Smooth muscle cell (in vitro differentiated cells): ENCODE results near the gene RBM25. TPM values are rescaled to one million over a fixed set of nuclear protein-coding genes. Genes with fewer than 3 reads are reported as not detected.
A peak's percentile ranks its signal among the peaks of the same experiment; 100 is the strongest.

Source experiments
- DNase-seq: peaks from one replicate; lab custom pipeline; 2025; ENCODE audit not compliant: unreplicated experiment; lab: John Stamatoyannopoulos, UW
- H2AFZ ChIP-seq: fragments of 200-600 bp; sonication (generic); 2 replicates; pipeline ENCODE4 v1.6.0; 2016; ENCODE audit warnings: antibody characterized with exemption, low read depth, mild to moderate bottlenecking
- H3F3A ChIP-seq: fragments of 200-600 bp; sonication (generic); 2 replicates; pipeline ENCODE4 v1.6.0; 2017; ENCODE audit warnings: antibody characterized with exemption, low read depth
- H3K27ac ChIP-seq: fragments of 200-600 bp; sonication (generic); 2 replicates; pipeline ENCODE4 v1.5.1; 2016; ENCODE audit warnings: low read depth, mild to moderate bottlenecking
- H3K27me3 ChIP-seq: fragments of 200-600 bp; sonication (generic); 2 replicates; pipeline ENCODE4 v1.6.1; 2016; ENCODE audit warnings: low read depth, mild to moderate bottlenecking
- H3K36me3 ChIP-seq: fragments of 200-600 bp; sonication (generic); 2 replicates; pipeline ENCODE4 v1.5.1; 2016; ENCODE audit warnings: low read depth
- H3K4me1 ChIP-seq: fragments of 200-600 bp; sonication (generic); 2 replicates; pipeline ENCODE4 v1.5.1; 2016; ENCODE audit warnings: low read depth
- H3K4me2 ChIP-seq: fragments of 200-600 bp; sonication (generic); 2 replicates; pipeline ENCODE4 v1.6.0; 2016; ENCODE audit warnings: mild to moderate bottlenecking
- H3K4me3 ChIP-seq: fragments of 200-600 bp; sonication (generic); 2 replicates; pipeline ENCODE4 v1.5.1; 2016; ENCODE audit warnings: mild to moderate bottlenecking
- H3K79me2 ChIP-seq: fragments of 200-600 bp; sonication (generic); 2 replicates; pipeline ENCODE4 v1.6.0; 2016; ENCODE audit warnings: low read depth, mild to moderate bottlenecking
- H3K9ac ChIP-seq: fragments of 200-600 bp; sonication (generic); 2 replicates; pipeline ENCODE4 v1.6.0; 2016; ENCODE audit warnings: low read depth
- H3K9me3 ChIP-seq: fragments of 200-600 bp; sonication (generic); replicated peaks from 2 replicates; pipeline ENCODE4 v1.5.1; 2016; ENCODE audit warnings: low read depth
- H4K20me1 ChIP-seq: fragments of 200-600 bp; sonication (generic); 2 replicates; pipeline ENCODE4 v1.6.0; 2016; ENCODE audit warnings: low read depth
- CTCF ChIP-seq: fragments of 200-600 bp; sonication (generic); IDR thresholded peaks from 2 replicates; pipeline ENCODE4 v1.5.1; 2017; ENCODE audit warnings: borderline replicate concordance, mild to moderate bottlenecking, antibody characterized with exemption; ENCODE audit not compliant: insufficient read depth, poor library complexity, severe bottlenecking
- WGBS: methylation state at CpG from one replicate; pipeline ENCODE4 v1.1.7; 2016; ENCODE audit warnings: low lambda C conversion rate; 5-methylcytosine and 5-hydroxymethylcytosine counted together
- polyA plus RNA-seq: library from polyadenylated mRNA; unstranded; fragments of >200 nt; fragmentation: Nextera tagmentation; extraction: Ambion mirVana; gene quantifications from 2 replicates; pipeline ENCODE4 v1.2.1, GENCODE V29; 2016
- total RNA-seq: library from RNA; depleted of rRNA; stranded (reverse); fragments of >200 nt; gene quantifications from 2 replicates; pipeline ENCODE4 v1.2.3, GENCODE V29; 2014

The RBM25 gene
- total and polyA plus RNA-seq, 2 experiments from 2014 or later = 42.0 to 76.0 TPM

GRCh38 chr14:73125746-73126145 is 67.4 kb downstream of the RBM25 start:
- WGBS = 79% methylated on average over 3 of the region's 3 CpGs
- no peak overlapping the region for H3K4me3 ChIP-seq
- no peak for DNase-seq
- TF ChIP-seq CTCF = no peak
- no peaks in the 10 kb centered on the region for H3K79me2 ChIP-seq
- peaks cover 9% of the 10 kb centered on the region for H3F3A ChIP-seq
- H3K4me2 ChIP-seq = no peak overlapping the region
- H3K4me1 ChIP-seq = peaks cover 7% of the 10 kb centered on the region
- H3K9me3 ChIP-seq = no peaks in the 10 kb centered on the region
- H3K27ac ChIP-seq = no peak overlapping the region
- no peaks in the 10 kb centered on the region for H4K20me1 ChIP-seq
- H3K27me3 ChIP-seq = no peaks in the 10 kb centered on the region
- H2AFZ ChIP-seq = no peak overlapping the region
- H3K36me3 ChIP-seq = peaks cover 3% of the 10 kb centered on the region
- no peak overlapping the region for H3K9ac ChIP-seq

- Histone ChIP-seq H3K79me2 (peaks cover 24% of the 10 kb centered on the region), H3K4me2 (no peak overlapping the region), H3K27ac (no peak overlapping the region), H3K4me3 (no peak overlapping the region), H3K9me3 (no peaks in the 10 kb centered on the region), H2AFZ (no peak overlapping the region), H3F3A (peaks cover 6% of the 10 kb centered on the region), H3K27me3 (no peaks in the 10 kb centered on the region), H3K36me3 (no peaks in the 10 kb centered on the region), H3K9ac (no peak overlapping the region), H4K20me1 (peaks cover 9% of the 10 kb centered on the region), H3K4me1 (peaks cover 8% of the 10 kb centered on the region)
- TF ChIP-seq CTCF = no peak
- 82% methylated on average over 3 of the region's 3 CpGs for WGBS
- no peak for DNase-seq
These were observed 75.5 kb downstream of the RBM25 start for GRCh38 chr14:73133795-73134194.

- no peaks in the 10 kb centered on the region for H3K9me3 ChIP-seq
- WGBS = 8% methylated on average over 15 of the region's 16 CpGs
- TF ChIP-seq CTCF = no peak
- no peak for DNase-seq
- H4K20me1 ChIP-seq = peaks cover 29% of the 10 kb centered on the region
- H3K27me3 ChIP-seq = no peaks in the 10 kb centered on the region
- H3K79me2 ChIP-seq = peaks cover 46% of the 10 kb centered on the region
- peak overlapping the region; percentile 97 for H3K4me3 ChIP-seq
- peak overlapping the region; percentile 96 for H3K4me2 ChIP-seq
- H3F3A ChIP-seq = peaks cover 6% of the 10 kb centered on the region
- no peaks in the 10 kb centered on the region for H3K36me3 ChIP-seq
- peak overlapping the region; percentile 95 for H3K27ac ChIP-seq
- H2AFZ ChIP-seq = no peak overlapping the region
- peaks cover 8% of the 10 kb centered on the region for H3K4me1 ChIP-seq
- H3K9ac ChIP-seq = no peak overlapping the region
These were observed 77.7 kb downstream of the RBM25 start for GRCh38 chr14:73136085-73136386.

DNA sequence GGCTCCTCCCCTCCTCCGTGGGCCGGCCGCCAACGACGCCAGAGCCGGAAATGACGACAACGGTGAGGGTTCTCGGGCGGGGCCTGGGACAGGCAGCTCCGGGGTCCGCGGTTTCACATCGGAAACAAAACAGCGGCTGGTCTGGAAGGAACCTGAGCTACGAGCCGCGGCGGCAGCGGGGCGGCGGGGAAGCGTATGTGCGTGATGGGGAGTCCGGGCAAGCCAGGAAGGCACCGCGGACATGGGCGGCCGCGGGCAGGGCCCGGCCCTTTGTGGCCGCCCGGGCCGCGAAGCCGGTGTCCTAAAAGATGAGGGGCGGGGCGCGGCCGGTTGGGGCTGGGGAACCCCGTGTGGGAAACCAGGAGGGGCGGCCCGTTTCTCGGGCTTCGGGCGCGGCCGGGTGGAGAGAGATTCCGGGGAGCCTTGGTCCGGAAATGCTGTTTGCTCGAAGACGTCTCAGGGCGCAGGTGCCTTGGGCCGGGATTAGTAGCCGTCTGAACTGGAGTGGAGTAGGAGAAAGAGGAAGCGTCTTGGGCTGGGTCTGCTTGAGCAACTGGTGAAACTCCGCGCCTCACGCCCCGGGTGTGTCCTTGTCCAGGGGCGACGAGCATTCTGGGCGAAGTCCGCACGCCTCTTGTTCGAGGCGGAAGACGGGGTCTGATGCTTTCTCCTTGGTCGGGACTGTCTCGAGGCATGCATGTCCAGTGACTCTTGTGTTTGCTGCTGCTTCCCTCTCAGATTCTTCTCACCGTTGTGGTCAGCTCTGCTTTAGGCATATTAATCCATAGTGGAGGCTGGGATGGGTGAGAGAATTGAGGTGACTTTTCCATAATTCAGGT is 78.3 kb downstream of the RBM25 start, which contains the start of gene PSEN1:
PSEN1 (plus strand) TSS at position 121 of the 839 bp plus-strand sequence. CDS start 11,513 bp downstream, outside the sequence.
- peaks cover 52% of the 10 kb centered on the region for H3K79me2 ChIP-seq
- WGBS = 2% methylated on average over 51 of the region's 71 CpGs
- TF ChIP-seq CTCF = no peak
- H3K4me2 ChIP-seq = peak within 1 kb of the TSS; percentile 96
- peak within 1 kb of the TSS; percentile 95 for H3K9ac ChIP-seq
- peaks cover 35% of the 10 kb centered on the region for H4K20me1 ChIP-seq
- peak within 1 kb of the TSS; percentile 95 for H3K27ac ChIP-seq
- H3K4me1 ChIP-seq = peaks cover 8% of the 10 kb centered on the region
- H3K9me3 ChIP-seq = no peaks in the 10 kb centered on the region
- H3K36me3 ChIP-seq = no peaks in the 10 kb centered on the region
- peak within 1 kb of the TSS; percentile 97 for H3K4me3 ChIP-seq
- peaks cover 6% of the 10 kb centered on the region for H3F3A ChIP-seq
- peak; percentile 86 for DNase-seq
- H2AFZ ChIP-seq = peak within 1 kb of the TSS; percentile 18
- H3K27me3 ChIP-seq = no peaks in the 10 kb centered on the region
